NCI-H82 treated with DMSO at 0.1 percent for 48 hours (cell line): ENCODE measurements around the gene ALDH8A1.
"Not testable (repeated sequence)": the region's sequence is repeated elsewhere in the genome, so short reads cannot be mapped to it uniquely, and the experiment has no call there.

Source experiments
- DNase-seq: peaks from one replicate; lab custom pipeline; 2025; ENCODE audit not compliant: unreplicated experiment; lab: John Stamatoyannopoulos, UW

ALDH8A1 gene

DNA sequence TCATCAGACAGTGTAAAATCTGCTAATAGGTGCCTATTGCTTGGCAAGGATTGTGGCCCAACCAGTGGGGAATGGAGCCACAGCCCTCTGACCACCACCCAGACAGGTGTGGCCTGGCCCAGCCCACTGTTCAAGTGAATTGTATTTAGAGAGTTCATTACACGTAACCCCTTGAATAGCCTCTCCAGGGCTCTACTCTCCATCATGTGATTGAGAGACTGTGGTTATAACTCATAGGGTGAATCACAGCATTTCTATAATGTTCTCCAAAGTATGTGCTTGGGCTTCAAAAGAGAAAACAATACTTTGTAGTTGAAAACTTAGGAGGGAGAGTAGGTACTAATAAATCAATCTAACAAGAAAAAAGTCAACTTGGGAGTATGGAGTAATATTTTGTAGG, 38.4 kb downstream of the ALDH8A1 start:
- DNase-seq: no peak

DNA sequence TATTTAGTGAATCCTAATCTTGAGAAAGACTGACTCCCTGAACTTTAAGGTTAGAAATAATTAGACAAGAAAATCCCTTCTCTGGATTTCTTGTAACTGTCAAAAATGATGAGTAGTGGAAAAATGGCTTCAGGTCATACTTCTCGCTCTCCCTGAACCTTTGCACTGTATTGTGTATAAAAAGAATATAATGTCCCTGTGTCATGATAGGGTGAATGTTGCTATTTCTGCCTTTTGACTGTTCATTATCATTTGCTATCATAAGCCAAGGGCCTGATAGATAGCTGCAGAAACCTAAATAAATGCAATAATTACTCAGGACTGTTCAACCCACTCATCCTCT, 39.3 kb downstream of the ALDH8A1 start:
- DNase-seq: no peak

DNA sequence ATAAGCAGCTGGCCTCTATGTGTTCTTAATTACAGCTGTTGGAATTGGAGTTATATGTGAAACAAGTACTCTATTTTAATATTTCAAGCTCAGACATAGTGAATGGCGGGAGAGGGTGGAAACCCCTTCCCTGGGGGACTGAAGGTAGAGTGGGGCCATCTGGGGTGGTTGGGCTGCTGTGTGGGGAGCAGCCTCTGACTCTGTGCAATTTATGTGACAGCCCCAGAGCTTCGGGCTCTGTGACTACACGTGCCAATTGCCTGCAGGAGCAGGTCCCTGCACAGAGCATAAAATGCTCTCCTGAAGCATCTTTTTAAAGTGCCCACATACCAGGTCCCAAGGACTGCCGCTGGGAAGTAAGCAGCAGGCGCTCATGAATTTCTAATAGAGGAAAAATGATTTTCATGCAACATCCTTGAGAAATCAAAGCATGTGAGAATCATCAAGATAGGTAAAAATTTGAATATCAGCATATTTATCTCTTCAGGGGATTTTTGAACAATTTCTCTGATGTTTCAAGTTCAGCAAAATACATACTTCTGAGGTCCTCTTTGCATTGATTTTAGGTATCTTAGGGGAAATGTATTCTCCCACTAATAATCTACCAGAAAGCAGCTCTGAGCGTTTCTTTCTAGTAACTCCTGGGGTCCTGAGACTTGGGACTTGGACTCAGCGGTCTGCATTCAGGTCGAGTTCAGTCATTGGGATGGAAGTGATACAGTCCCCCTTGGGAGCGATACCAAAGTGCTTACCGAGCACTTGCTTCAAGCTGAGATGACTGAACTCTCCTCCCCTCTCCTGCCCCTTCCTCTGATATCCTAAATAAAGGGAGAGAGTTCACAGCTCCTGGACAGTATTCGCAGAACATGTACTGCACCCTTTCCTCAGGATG, 40.0 kb downstream of the ALDH8A1 start:
- no peak for DNase-seq

DNA sequence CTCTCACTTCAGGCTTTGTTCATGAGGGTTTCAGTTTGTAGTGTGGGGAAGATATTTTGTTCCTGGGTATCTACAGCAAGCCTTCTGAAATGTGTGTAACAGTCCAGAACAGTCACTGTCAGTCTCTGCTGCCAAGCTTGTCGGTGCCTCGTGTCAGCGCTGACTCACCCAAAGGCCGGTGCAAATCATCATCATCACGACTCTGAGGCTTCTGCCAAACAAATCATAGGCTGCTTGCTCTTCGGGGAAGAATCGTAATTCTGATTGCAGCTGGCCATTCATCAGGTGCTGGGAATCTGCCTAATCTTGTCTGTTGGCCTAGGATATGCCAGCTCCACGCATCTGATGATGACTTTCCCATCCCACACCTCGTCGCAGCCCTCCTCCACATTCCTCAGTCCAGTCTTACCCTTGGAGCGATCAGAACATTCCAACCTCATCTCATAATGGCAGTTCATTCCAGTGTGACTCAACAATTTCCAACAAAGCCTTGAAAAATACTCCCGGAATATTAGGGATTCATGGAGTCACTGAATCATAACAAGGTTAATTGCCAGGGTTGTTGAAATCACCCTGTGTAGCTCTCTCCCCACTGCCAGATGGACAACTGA, 40.9 kb downstream of the ALDH8A1 start:
- DNase-seq: no peak

DNA sequence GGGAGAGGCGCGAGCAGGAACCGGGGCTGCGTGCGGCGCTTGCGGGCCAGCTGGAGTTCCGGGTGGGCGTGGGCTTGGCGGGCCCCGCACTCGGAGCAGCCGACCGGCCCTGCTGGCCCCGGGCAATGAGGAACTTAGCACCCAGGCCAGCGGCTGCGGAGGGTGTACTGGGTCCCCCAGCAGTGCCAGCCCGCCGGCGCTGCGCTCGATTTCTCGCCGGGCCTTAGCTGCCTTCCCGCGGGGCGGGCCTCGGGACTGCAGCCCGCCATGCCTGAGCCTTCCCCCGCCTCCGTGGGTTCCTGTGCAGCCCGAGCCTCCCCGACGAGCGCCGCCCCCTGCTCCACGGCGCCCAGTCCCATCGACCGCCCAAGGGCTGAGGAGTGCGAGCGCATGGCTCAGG, 45.2 kb downstream of the ALDH8A1 start:
- DNase-seq: not testable (repeated sequence)

DNA sequence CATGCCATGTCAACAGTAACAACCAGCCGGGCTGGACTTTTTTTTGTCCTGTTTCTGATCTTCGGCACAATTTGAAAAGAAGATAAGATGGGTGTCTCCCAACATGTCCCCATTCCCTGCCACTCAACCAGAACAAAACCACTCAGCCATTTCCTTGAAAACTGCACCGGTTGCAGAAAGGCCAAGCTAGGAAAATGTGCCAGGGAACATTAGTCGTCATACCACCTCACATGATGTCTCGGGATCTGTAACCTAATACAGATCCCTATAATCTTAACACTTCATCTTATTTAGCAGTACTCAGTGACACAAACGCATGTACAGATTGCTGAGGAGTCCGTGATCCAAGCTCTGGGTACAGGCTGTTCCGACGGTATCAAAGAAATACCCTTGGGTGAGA, 46.5 kb downstream of the ALDH8A1 start:
- DNase-seq: no peak

DNA sequence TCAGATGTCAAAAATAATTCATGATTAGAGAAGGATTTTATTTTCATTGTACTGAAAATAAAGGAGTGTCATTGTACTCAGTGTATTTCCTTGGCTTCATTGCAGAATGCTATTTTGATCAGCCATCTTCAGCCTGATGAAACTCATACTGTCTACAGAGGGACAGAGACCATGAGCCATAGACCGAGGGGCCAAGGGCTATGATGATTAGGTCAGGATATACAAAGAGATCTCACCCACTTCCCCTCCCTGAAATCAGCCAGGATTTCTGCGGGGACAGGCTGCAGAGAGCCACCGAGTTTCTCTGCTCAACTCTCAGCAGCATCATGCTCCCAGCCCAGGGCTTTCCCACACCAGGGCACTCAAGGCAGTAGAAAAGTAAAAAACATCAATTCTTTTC, 47.0 kb downstream of the ALDH8A1 start:
- no peak for DNase-seq

DNA sequence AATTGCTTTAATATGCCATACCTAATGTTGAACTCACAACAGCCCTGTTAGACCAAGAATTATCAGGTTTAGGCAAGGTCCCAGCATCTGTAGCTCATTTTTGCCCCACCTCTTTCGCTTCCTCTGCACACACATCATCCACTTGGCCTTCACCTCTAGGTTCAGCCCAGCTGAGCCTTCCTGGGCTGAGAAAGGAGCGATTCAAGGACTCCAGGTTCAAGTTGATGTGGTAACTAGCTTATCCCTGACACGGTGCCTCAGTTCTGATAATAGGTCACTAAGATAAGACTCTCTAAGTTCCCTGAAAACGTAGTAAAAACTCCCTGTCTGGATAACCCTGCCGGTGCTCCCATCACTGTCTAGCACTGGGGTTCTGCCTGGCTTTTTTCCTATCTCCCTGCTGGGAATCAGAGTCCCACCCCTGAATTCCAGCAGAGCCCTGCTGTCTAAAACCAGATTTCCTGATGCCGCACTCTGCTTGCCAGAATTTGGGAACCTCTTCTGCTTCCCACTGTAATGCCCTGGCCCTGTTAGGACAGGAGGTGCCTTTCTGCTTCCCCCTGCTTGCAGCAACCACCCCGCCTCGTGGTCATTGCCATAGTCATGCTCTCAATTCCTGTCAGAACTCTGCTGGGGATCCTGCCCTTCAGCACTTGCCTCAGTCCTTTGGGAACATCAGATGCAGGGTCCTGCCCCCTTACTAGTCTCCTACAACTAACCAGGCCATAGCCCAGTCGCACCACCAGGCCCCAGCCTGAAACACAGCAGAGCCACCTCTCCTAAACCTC, 47.6 kb downstream of the ALDH8A1 start:
- DNase-seq: no peak

DNA sequence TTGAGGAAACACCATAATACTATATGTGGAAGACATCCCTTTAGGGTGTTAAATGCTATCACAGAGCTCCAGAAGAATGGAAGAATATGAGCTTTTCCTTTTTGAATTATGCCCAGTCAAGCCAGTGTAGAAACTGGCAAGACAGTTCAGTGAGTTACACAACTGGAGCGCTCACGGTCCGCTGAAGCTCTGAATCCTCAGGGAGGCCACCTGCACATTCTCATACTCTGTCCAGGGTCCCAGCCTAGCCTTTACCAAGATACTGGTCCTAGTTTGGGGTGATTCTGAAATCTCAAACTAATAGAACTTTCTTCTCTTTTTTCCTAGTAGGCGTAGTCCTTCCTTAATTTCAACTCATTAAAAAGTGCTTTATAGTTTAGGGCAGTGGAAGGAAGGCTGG, 51.3 kb downstream of the ALDH8A1 start:
- DNase-seq: no peak

DNA sequence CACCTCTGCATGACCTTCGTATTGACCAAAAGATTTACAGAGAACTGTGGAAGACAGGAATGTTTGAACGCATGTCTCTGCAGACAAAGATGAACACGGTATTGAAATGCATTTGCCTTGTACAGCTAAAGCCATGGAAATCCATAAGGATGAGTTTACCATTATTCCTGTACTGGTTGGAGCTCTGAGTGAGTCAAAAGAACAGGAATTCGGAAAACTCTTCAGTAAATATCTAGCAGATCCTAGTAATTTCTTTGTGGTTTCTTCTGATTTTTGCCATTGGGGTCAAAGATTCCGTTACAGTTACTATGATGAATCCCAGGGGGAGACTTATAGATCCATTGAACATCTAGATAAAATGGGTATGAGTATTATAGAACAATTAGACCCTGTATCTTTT, 51.7 kb downstream of the ALDH8A1 start:
- DNase-seq: not testable (repeated sequence)

DNA sequence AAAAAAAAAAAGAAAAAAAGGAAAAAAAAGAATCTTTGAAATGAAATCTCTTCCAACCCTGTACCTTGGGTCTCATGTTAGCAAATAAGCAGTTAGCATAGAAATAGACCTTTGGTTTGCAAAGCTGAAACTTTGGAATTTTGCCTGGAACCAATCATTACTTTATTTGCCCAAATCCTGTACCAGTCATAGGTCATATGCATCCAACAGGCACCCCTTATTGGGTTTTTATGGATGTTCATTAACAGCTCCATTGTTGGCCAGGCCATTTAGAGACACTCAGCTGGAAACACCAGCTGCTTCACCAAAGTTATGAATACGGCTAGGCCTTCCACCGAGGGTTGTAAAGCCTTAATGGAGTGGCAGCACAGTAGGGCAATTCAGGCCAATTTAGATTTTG, 53.0 kb downstream of the ALDH8A1 start:
- DNase-seq: no peak

DNA sequence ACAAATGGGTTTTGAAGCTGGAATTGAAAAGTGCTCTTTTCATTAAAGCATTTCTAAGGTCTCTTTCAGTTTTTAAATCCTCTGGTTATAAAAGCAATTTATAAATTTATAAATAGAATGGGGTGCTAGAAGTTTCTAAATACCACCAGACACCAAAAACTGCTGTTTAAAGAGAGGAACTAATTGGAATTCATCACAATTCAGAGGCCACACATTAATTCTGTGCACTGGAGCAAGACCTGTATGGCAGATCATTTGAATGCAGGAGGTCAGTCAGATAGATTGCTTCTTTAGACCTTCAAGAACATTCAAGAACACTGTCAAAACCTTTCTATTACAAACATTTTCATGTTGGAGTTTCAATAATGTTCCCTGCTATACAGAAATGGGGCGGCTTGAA, 55.1 kb downstream of the ALDH8A1 start:
- DNase-seq: no peak

DNA sequence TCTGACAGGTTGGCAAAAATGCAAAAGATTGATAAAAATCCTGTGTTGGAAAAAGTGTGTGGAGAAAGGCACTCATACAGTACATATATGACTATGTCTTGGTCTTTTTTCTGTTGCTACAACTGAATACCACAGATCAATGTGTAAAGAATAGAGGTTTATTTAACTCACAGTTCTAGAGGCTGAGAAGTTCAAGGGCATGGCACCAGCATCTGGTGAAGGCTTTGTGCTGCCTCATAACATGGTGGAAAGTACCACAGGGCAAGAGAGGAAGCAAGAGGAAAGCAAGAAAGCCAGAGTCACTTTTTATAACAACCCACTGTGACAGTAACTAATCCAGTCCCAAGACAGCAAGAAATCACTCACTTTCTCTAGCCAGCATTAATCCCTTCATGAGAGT, 57.5 kb downstream of the ALDH8A1 start:
- DNase-seq: no peak

DNA sequence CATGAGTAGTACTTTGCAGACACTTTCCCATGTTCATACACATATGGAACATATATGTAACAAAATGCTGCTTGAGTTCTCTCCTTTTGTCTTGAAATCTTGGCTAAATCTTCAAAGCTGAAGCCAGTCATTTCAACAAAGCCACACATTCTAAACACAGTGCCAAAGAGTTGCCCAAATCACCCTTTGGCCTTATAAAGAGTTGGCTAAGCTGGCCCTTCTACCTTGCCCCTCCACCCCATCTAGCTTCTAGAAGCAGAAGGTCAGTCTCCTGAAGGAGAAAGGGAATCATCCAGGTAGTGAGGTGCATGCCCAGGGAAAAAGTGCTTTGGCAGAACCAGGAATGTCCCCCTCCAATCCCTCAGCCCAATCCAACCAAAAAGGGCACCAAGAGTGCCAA, 58.3 kb downstream of the ALDH8A1 start:
- DNase-seq: no peak

DNA sequence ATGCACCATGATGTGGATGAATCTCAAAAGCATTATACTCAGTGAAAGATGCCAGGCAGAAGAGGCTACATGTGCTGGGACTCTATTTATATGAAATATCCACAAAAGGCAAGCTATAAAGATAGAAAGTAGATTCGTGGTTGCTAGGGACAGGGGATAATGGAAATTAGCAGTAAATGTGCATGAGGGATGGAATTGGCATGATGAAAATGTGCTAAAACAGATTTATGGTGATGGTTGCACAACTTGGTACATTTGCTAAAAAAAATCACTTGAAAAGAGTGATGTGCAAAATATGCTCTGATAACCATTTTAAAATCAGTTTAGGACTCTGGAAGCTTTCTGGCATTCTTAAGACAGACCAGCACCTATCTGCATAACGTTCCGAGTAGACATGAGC, 61.6 kb downstream of the ALDH8A1 start:
- no peak for DNase-seq

DNA sequence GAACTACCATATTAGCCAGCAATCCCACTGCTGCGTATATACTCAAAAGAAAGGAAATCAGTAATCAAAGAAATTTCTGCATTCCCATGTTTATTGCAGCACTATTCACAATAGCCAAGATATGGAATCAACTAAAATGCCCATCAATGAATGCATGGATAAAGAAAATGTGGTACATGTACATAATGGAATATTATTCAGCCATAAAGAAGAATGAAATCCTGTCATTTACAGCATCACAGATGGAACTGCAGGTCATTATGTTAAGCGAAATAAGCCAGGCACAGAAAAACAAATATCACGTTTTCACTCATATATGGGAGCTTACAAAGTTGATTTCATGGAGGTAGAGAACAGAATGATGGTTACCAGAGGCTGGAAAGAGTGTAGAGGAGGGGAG, 65.1 kb downstream of the ALDH8A1 start:
- no peak for DNase-seq

DNA sequence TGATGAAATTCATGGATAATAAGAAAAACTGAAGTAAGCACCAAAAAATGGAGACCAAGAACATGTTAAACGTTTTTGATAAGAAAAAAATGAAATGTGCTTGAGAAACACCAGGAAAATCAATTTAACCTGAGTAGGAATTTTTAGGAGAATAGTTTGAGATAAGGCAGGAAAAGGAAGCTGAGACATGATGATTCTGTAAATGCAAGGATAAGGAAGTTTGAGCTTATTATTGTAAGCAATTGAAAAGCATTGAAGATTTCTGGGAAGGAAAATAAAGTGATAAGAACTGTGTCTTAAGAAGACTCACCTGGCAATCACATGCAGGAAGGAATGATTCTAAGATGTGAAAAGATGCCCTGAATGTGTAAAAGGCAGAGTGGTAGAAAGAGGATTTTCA, 66.6 kb downstream of the ALDH8A1 start:
- no peak for DNase-seq

DNA sequence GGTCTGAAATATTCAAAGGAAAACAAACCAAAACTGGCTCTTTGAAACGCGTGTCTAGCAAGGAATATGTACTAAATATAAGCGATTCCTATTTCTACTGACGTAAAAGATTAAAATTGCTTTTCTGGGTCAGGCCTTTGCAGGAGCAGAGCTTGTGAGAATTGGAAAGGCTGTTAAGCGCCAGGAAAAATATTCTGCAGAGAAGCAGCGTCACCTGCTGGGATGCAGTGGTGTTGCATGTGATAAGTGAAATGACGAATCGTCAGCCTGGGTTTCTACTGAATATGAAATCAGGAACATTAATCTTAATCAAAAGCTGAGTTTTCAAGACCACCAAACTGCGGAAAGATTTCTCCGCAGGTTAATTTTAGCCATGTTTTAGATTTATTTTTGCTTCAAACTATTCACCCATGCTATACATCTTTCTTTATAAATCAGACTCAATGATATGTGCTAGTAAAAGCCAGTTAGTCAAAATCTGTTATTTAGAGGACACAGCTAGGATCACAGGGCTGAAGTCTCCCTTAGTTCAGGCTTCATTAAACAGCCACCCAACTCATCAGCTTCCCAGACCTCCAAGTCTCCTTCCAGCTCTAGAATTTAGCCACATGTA, 67.4 kb downstream of the ALDH8A1 start:
- peak; percentile 73 for DNase-seq

DNA sequence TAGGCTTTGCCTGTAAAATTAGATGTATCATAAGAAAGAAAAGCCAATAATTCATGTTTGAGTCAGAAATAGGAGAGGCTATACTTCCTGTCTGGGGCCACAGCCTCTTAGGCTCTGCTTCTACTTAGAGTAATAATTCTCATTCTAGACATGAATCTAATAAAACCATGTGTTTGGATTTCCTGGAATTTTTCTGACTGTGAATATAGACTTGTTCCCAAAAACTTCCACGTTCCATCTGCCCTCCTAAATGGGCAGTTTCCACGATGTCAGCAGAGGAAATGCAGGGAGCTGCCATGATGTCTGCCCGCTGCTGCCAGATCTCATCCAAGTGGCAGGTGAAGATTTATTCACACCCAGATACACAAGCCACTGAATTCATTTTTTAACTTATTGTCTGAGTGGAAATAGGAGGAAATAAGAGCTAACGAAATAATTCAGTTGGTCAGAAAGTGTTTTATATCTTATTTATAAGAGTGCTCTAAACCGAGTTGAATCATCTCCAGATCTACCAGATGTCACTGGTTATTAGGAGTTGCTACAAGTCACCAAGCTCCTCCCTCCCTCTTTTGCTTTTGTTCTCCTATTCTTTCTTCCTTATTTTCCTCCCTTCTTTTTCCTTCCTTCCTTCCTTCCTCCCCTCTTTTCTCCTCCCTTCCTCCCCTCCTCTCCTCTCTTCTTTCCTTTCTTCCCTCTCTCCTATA, 69.3 kb downstream of the ALDH8A1 start:
- no peak for DNase-seq

DNA sequence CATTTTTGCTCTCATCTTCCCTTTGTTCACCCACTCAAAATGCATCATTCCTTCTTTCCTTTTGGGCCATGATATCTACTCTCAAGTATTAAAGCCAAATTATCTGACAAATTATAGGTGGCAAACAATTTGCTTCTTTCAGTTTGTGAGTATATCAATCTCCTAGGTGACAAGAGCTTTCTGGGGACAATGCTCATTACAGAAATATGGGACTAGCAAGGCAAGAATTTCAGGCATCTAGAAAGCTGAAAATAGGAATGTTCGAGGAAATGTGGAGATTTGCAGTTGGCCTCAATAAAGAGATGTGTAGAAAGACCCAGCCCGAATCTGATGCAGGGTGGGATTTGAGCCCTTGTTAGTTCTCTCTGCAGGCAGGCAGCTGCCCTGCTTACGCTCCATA, 71.8 kb downstream of the ALDH8A1 start:
- DNase-seq: no peak

DNA sequence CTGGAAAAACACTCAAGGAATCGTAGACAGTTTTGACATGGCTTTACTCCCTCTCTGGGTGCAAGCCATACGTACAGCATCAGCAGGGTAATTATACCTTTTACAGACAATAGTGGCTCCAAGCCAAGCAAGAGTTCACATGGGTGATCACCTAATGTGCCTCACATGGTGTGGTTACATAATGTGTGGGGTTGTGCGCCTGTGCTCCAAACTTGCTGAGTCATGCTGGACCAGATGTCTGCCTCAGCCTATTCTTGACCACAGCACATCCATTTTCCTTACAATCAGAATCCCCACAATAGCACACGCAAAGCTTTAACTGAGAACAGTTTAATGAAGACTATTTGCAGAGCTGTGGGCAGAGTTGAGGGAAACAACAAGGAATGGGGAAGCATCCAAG, 74.5 kb downstream of the ALDH8A1 start:
- no peak for DNase-seq
